NCI-H345 (cell line): ENCODE data around the gene SALL1.

ENCODE experiments used
- DNase-seq: peaks from one replicate; lab custom pipeline; 2025; lab: John Stamatoyannopoulos, UW

The SALL1 gene

GRCh38 chr16:51141106-51141505, 10.0 kb downstream of the SALL1 start:
- no peak for DNase-seq

GRCh38 chr16:51140112-51140511, 11.0 kb downstream of the SALL1 start:
- no peak for DNase-seq

GRCh38 chr16:51139568-51139967, 11.5 kb downstream of the SALL1 start:
- DNase-seq, result no peak

DNA sequence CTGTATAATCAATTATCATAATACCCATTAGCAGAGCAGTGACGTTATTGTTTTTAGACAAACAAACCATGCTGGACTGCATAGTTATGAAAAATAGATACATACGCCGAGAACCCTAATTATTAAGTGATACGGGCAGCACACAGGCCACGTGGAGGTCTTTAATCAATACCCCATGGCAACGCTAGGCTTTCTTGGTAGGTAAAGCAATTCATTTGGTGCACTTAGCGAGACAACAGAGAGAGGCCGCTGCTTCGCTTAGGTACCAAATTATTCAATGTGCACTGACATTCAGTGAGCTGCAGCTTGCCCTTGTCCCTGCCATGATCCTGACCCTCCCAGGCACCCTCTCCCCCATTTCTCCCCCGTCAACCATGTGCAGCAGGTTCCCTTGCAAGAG, 12.9 kb downstream of the SALL1 start:
- DNase-seq, result no peak

GRCh38 chr16:51137097-51137496, 14.0 kb downstream of the SALL1 start:
- DNase-seq, result no peak

DNA sequence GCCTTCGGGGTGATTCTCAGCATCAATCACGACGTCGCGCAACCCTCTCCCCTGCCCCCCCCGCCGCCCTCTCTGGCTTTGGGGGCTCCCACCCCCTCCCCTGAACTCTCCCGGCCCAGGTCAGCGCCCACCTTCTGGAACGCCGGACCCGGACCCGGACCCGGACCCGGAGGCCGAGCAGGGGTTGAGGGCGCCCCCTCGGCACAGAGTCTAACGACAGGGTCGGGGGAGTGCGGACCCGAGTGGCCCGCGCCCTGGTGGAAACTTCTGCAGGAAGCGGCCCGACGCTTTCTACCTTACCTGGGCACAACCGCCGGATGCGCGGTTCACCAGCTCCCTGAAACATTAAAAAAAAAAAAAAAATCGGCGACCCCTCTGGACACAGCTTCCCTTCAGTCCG, 16.2 kb downstream of the SALL1 start:
- DNase-seq, result no peak

DNA sequence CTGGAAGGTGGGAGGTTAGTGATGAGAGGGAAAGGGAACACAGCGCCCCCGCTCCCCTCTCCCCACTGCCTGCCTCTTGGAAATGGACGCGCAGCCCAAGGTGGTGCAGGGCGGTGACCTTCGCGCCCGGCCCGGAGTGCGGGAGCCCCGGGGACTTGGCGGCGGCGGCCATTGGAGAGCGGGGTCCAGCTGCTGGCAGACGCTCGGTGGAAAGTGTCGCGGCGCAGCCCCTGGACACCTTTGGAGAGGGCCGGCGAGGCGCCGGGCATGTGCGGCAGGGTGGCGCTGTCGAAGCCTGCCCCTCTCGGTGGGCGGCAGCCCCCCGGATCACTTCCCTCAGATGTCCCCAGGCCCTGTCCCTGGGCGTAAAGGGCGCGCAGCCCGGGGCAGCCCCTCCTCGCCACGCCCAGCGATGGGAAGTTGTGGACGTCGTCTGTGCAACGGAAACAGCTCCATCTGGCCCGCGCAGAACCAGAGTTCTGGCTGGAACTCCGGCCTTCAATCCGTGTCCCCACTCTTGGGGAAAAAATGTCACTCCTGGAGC, 16.7 kb downstream of the SALL1 start:
- no peak for DNase-seq

GRCh38 chr16:51133688-51134087, 17.4 kb downstream of the SALL1 start:
- no peak for DNase-seq

GRCh38 chr16:51133183-51133582, 17.9 kb downstream of the SALL1 start:
- DNase-seq, result no peak

DNA sequence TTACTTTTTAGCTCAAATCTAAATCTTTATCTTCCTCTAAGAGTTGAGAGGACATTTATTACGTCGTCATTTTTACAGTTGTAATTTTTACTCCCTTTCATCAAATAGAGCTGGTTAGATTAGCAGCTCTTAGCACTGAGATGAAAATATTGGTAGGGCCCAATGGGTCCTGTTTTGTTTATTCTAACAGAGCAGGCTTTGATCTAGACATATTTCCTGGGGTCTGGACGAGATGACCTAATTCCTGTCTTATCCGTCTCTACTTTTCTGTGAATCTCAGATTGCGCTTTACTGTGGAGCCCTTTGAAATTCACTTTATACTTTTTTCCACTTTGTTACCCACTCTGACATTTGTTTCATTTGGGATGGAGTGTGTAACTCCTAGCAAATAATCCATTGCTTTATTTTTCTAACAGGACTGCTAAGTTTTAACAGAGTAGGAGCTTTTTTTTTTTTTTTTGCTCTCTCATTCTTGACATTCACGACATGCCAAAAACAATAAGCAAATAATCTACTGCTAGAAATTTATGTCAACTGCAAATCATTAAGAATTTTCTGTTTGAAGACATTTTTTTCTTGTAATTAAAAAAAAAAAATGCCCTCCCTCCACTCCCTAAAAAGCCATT, 18.5 kb downstream of the SALL1 start:
- no peak for DNase-seq

GRCh38 chr16:51131619-51132018, 19.5 kb downstream of the SALL1 start:
- no peak for DNase-seq

DNA sequence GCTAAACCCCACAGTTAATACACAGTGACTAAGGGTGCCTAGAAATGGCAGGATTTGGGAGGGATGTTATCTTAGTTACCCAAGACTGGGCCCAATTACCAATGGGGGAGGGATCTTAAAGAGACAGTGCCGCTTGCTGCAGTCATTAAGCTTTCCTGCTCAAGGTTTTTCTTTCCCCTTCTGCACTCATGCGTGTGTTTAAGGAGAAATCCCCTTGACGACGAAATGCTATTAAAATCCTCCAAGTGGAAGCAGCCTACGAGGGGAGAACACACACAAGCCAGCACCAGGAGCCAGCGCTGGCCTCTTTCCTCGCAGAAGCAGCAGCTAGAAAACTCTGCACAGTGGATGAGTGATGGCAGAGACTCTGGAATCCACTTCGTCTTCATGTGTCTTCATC, 22.0 kb downstream of the SALL1 start:
- no peak for DNase-seq

GRCh38 chr16:51125992-51126391, 25.1 kb downstream of the SALL1 start:
- DNase-seq, result no peak

- no peak for DNase-seq
Observed at GRCh38 chr16:51124896-51125295, 26.2 kb downstream of the SALL1 start.

- DNase-seq, result no peak
Observed at GRCh38 chr16:51121850-51122249, 29.2 kb downstream of the SALL1 start.

DNA sequence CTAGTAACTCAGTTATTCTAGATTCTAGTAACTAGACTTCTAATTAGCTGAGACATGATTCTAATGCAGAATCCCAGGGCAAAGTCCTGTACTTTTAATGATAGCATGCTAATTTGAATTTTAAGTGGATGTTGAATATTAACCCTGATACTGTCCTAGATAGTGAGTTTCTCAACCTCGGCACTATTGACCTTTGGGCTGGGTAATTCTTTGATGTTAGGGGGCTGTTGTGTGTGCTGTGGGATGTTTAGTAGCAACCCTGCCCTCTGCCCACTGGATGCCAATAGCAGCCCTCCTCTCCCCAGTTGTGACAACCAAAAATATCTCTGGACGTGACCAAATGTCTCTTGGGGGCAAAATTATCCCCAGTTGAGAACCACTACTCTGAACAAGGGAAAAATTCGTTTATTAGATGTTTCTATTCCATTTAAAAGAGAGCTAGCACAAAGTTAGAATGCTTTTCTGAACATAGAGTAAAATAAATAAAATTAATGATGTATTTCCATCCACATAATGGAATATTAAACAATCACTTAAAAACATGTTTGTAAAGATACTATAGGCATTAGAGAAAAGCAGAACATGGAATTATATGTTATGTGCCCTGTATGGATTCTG, 30.2 kb downstream of the SALL1 start:
- DNase-seq, result no peak

DNA sequence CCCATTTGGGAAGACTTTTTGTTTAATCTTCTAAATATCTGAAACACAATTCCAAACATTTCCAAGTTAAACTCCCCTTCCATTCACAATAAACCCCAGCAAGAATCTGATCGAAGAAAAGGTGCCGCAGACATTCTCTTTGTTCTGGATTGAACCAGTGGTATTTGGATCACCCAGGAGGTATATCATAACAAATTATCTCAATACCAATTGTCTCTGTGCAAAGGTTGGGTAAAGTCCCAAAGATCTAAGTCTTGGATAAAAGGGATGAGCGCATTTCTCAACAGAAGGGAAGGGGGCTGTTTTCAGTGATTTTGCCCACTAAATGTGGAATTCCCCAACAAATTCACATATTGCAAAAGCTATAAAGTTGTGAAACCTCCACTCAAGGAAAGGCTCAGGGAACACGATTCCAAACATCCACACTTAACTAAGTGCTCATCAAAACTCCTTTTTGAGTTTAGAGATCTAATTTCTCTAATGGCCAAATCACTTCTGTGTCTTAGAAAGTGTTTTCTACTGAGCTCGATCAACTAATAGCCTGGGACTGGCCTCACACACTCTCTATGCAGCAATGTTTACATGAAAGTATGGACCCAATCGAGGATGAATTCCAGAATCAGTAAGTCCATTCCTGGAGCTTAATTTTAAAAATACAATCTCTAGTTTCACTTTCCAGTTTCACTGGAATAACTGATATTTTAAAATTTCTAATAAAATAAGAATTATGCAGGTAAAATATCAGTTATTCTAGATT, 30.9 kb downstream of the SALL1 start:
- DNase-seq, result no peak

- no peak for DNase-seq
Observed at GRCh38 chr16:51119556-51119955, 31.5 kb downstream of the SALL1 start.

GRCh38 chr16:51116353-51116752, 34.7 kb downstream of the SALL1 start:
- DNase-seq, result no peak

- DNase-seq, result no peak
Observed at GRCh38 chr16:51114382-51114781, 36.7 kb downstream of the SALL1 start.

DNA sequence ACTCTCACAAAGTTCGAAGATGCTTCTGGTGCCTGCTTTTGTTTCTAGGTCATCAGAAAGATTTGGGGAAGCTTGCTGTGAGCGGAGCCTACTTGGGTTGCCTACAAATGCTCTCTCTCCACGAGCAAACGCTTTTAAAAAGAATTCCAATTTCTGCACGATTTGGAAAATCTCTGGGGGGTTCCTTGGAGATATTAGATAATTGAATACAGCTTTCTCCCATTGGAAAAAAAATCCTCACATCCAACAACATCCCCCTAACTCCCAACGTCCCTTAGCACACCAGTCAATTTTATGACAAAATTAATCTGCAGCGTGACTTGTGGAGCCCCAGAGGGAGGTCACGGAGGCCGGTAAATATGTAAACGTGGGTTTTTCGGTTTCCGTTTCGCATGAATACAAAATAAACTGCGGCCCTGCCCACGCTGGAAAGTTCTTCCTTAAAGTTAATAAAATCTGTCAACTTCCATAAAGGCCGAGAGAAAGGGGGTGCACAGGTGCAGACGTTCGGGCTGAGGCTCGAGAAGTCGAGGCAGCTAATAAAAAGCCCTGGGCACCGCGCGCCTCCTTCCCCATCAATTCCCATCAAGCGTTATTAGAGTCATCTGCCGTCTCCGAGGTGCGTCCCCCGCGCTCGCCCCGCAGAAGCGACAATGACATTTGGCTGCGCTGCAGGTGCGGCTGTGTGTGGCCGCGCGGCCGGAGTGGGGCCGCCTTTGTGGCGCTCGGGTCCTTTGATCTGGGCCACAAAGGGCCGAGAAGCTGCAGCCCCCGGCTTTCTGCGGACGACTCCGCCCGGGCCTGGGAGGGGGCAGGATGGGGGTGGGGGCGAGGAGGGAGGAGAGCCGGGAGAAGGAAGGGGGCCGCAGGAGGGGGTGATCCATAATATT, 37.6 kb downstream of the SALL1 start:
- no peak for DNase-seq

- DNase-seq, result no peak
Observed at GRCh38 chr16:51112323-51112722, 38.7 kb downstream of the SALL1 start.
